ENCODE measurements around the gene UGT1A10.

- TF ChIP-seq CTCF (IDR thresholded peaks at IDR 0.05; ENCODE audit: borderline replicate concordance, extremely low read depth, low read length, poor library complexity, severe bottlenecking) (no peak), EZH2 (IDR thresholded peaks at IDR 0.05; ENCODE audit: borderline replicate concordance, low read depth, low read length, severe bottlenecking) (no peak)
Observed at GRCh38 chr2:233627331-233628025, 8.8 kb upstream of the UGT1A10 start.
